ENCODE results near the gene BRD3.

BRD3 gene

GRCh38 chr9:134040781-134041648 is 26.8 kb downstream of the BRD3 start:
- no peaks in the 10 kb centered on the region for H3K27me3 ChIP-seq (ENCODE audit: low read depth, low read length)
- no peak overlapping the region for H3K4me3 ChIP-seq (ENCODE audit: low read depth in 1 of 2, low read length in 2 of 2)
- peaks cover 27 to 78% of the 10 kb centered on the region in 2 donors for H3K36me3 ChIP-seq (ENCODE audit: control insufficient read depth in 1 of 2, insufficient read depth in 2 of 2, low read length in 2 of 2)
- H3K4me1 ChIP-seq (ENCODE audit: control insufficient read depth in 1 of 2, insufficient read depth in 2 of 2, low read length in 2 of 2) = peaks cover 0 to 9% of the 10 kb centered on the region in 2 donors
- H3K27ac ChIP-seq (ENCODE audit: low read length) = no peak overlapping the region
- no peaks in the 10 kb centered on the region for H3K9me3 ChIP-seq (ENCODE audit: control insufficient read depth in 1 of 2, low read length in 2 of 2)

- H3K4me3 ChIP-seq (ENCODE audit: low read depth in 1 of 2, low read length in 2 of 2) = no peak overlapping the region
- no peaks in the 10 kb centered on the region for H3K9me3 ChIP-seq (ENCODE audit: control insufficient read depth in 1 of 2, low read length in 2 of 2)
- peaks cover 35 to 78% of the 10 kb centered on the region in 2 donors for H3K36me3 ChIP-seq (ENCODE audit: control insufficient read depth in 1 of 2, insufficient read depth in 2 of 2, low read length in 2 of 2)
- H3K27me3 ChIP-seq (ENCODE audit: low read depth, low read length) = no peaks in the 10 kb centered on the region
- no peak overlapping the region for H3K27ac ChIP-seq (ENCODE audit: low read length)
- H3K4me1 ChIP-seq (ENCODE audit: control insufficient read depth in 1 of 2, insufficient read depth in 2 of 2, low read length in 2 of 2) = peaks cover 0 to 9% of the 10 kb centered on the region in 2 donors
These were observed 27.7 kb downstream of the BRD3 start for GRCh38 chr9:134040176-134040565.

- H3K36me3 ChIP-seq (ENCODE audit: control insufficient read depth in 1 of 2, insufficient read depth in 2 of 2, low read length in 2 of 2) = peaks cover 36 to 78% of the 10 kb centered on the region in 2 donors
- H3K9me3 ChIP-seq (ENCODE audit: control insufficient read depth in 1 of 2, low read length in 2 of 2) = no peaks in the 10 kb centered on the region
- no peak overlapping the region for H3K4me3 ChIP-seq (ENCODE audit: low read depth in 1 of 2, low read length in 2 of 2)
- no peaks in the 10 kb centered on the region for H3K27me3 ChIP-seq (ENCODE audit: low read depth, low read length)
- H3K4me1 ChIP-seq (ENCODE audit: control insufficient read depth in 1 of 2, insufficient read depth in 2 of 2, low read length in 2 of 2) = peaks cover 0 to 9% of the 10 kb centered on the region in 2 donors
- no peak overlapping the region for H3K27ac ChIP-seq (ENCODE audit: low read length)
These were observed 28.2 kb downstream of the BRD3 start for GRCh38 chr9:134039386-134040175.

- Histone ChIP-seq H3K4me1 (ENCODE audit: control insufficient read depth in 1 of 2, insufficient read depth in 2 of 2, low read length in 2 of 2) (peaks cover 0 to 9% of the 10 kb centered on the region in 2 donors), H3K9me3 (ENCODE audit: control insufficient read depth in 1 of 2, low read length in 2 of 2) (no peaks in the 10 kb centered on the region), H3K4me3 (ENCODE audit: low read depth in 1 of 2, low read length in 2 of 2) (no peak overlapping the region), H3K27me3 (ENCODE audit: low read depth, low read length) (no peaks in the 10 kb centered on the region), H3K36me3 (ENCODE audit: control insufficient read depth in 1 of 2, insufficient read depth in 2 of 2, low read length in 2 of 2) (peaks cover 49 to 88% of the 10 kb centered on the region in 2 donors), H3K27ac (ENCODE audit: low read length) (no peak overlapping the region)
These were observed 30.2 kb downstream of the BRD3 start for GRCh38 chr9:134037641-134038040.

- H3K36me3 ChIP-seq (ENCODE audit: control insufficient read depth in 1 of 2, insufficient read depth in 2 of 2, low read length in 2 of 2) = peaks cover 49 to 90% of the 10 kb centered on the region in 2 donors
- H3K27me3 ChIP-seq (ENCODE audit: low read depth, low read length) = no peaks in the 10 kb centered on the region
- peaks cover 0 to 5% of the 10 kb centered on the region in 2 donors for H3K4me1 ChIP-seq (ENCODE audit: control insufficient read depth in 1 of 2, insufficient read depth in 2 of 2, low read length in 2 of 2)
These were observed 31.7 kb downstream of the BRD3 start for GRCh38 chr9:134036130-134036529.

GRCh38 chr9:134035041-134036039 is 32.5 kb downstream of the BRD3 start:
- Histone ChIP-seq H3K27ac (ENCODE audit: low read length) (no peak overlapping the region), H3K27me3 (ENCODE audit: low read depth, low read length) (no peaks in the 10 kb centered on the region), H3K9me3 (ENCODE audit: control insufficient read depth in 1 of 2, low read length in 2 of 2) (no peaks in the 10 kb centered on the region), H3K4me3 (ENCODE audit: low read depth in 1 of 2, low read length in 2 of 2) (no peak overlapping the region), H3K36me3 (ENCODE audit: control insufficient read depth in 1 of 2, insufficient read depth in 2 of 2, low read length in 2 of 2) (peaks cover 53 to 91% of the 10 kb centered on the region in 2 donors), H3K4me1 (ENCODE audit: control insufficient read depth in 1 of 2, insufficient read depth in 2 of 2, low read length in 2 of 2) (no peaks in the 10 kb centered on the region)

More at GRCh38 chr9:134036130-134036529, 31.7 kb downstream of the BRD3 start:
- no peak overlapping the region for H3K27ac ChIP-seq (ENCODE audit: low read length)
- H3K9me3 ChIP-seq (ENCODE audit: control insufficient read depth in 1 of 2, low read length in 2 of 2) = no peaks in the 10 kb centered on the region
- H3K4me3 ChIP-seq (ENCODE audit: low read depth in 1 of 2, low read length in 2 of 2) = no peak overlapping the region

- no peaks in the 10 kb centered on the region for H3K4me1 ChIP-seq (ENCODE audit: control insufficient read depth in 1 of 2, insufficient read depth in 2 of 2, low read length in 2 of 2)
These were observed 33.4 kb downstream of the BRD3 start for GRCh38 chr9:134034215-134035040.

GRCh38 chr9:134033516-134034214 is 34.2 kb downstream of the BRD3 start:
- Histone ChIP-seq H3K4me3 (ENCODE audit: low read depth in 1 of 2, low read length in 2 of 2) (no peak overlapping the region), H3K27ac (ENCODE audit: low read length) (no peak overlapping the region), H3K4me1 (ENCODE audit: control insufficient read depth in 1 of 2, insufficient read depth in 2 of 2, low read length in 2 of 2) (no peaks in the 10 kb centered on the region), H3K36me3 (ENCODE audit: control insufficient read depth in 1 of 2, insufficient read depth in 2 of 2, low read length in 2 of 2) (peaks cover 39 to 83% of the 10 kb centered on the region in 2 donors), H3K9me3 (ENCODE audit: control insufficient read depth in 1 of 2, low read length in 2 of 2) (no peaks in the 10 kb centered on the region), H3K27me3 (ENCODE audit: low read depth, low read length) (no peaks in the 10 kb centered on the region)

More at GRCh38 chr9:134034215-134035040, 33.4 kb downstream of the BRD3 start:
- Histone ChIP-seq H3K9me3 (ENCODE audit: control insufficient read depth in 1 of 2, low read length in 2 of 2) (no peaks in the 10 kb centered on the region), H3K36me3 (ENCODE audit: control insufficient read depth in 1 of 2, insufficient read depth in 2 of 2, low read length in 2 of 2) (peaks cover 46 to 84% of the 10 kb centered on the region in 2 donors), H3K27ac (ENCODE audit: low read length) (no peak overlapping the region), H3K4me3 (ENCODE audit: low read depth in 1 of 2, low read length in 2 of 2) (no peak overlapping the region), H3K27me3 (ENCODE audit: low read depth, low read length) (no peaks in the 10 kb centered on the region)

GRCh38 chr9:134032456-134033222 is 35.2 kb downstream of the BRD3 start:
- no peaks in the 10 kb centered on the region for H3K9me3 ChIP-seq (ENCODE audit: control insufficient read depth in 1 of 2, low read length in 2 of 2)
- no peak overlapping the region for H3K4me3 ChIP-seq (ENCODE audit: low read depth in 1 of 2, low read length in 2 of 2)
- no peaks in the 10 kb centered on the region for H3K4me1 ChIP-seq (ENCODE audit: control insufficient read depth in 1 of 2, insufficient read depth in 2 of 2, low read length in 2 of 2)
- no peaks in the 10 kb centered on the region for H3K27me3 ChIP-seq (ENCODE audit: low read depth, low read length)
- H3K36me3 ChIP-seq (ENCODE audit: control insufficient read depth in 1 of 2, insufficient read depth in 2 of 2, low read length in 2 of 2) = peaks cover 39 to 75% of the 10 kb centered on the region in 2 donors
- H3K27ac ChIP-seq (ENCODE audit: low read length) = no peak overlapping the region

Measured in muscle layer of duodenum (tissue), 2 donors.